ENCODE measurements around the gene ATP5PO.

GRCh38 chr21:33864150-33864549 lies 51.5 kb downstream of the ATP5PO start:
- TF ChIP-seq BHLHE40 (IDR thresholded peaks at IDR 0.05; ENCODE audit: borderline replicate concordance) = no peak
- TF ChIP-seq SUZ12 (IDR thresholded peaks at IDR 0.05) = no peak
- no peak for TF ChIP-seq SP1 (IDR thresholded peaks at IDR 0.05)
- no peak for TF ChIP-seq FOXM1 (IDR thresholded peaks at IDR 0.05; ENCODE audit: borderline replicate concordance)
- no peak for TF ChIP-seq NFRKB (IDR thresholded peaks at IDR 0.05)
- no peak for TF ChIP-seq FOXA1 (IDR thresholded peaks at IDR 0.05)
- TF ChIP-seq ELF4 (IDR thresholded peaks at IDR 0.05) = no peak
- no peak for TF ChIP-seq HDGF (IDR thresholded peaks at IDR 0.05; ENCODE audit: borderline replicate concordance)
- TF ChIP-seq L3MBTL2 (conservative IDR thresholded peaks at IDR 0.05) = no peak
- TF ChIP-seq LEF1 (IDR thresholded peaks at IDR 0.05; ENCODE audit: borderline replicate concordance) = no peak
- TF ChIP-seq CTBP1 (IDR thresholded peaks at IDR 0.05; ENCODE audit: borderline replicate concordance) = no peak
- TF ChIP-seq TARDBP (IDR thresholded peaks at IDR 0.05) = no peak
- no peak for TF ChIP-seq ARNT (IDR thresholded peaks at IDR 0.05)

Measured in HEK293T (cell line).